ENCODE results near the gene FAM193B. TPM values are rescaled to one million over a fixed set of nuclear protein-coding genes. Genes with fewer than 3 reads are reported as not detected.

FAM193B gene
- polyA plus RNA-seq, 2 of the 4 experiments (the other 2 are of a cell fraction), result 19.4 to 28.9 TPM

GRCh38 chr5:177554474-177555111 lies at the start of gene FAM193B (continued):
- TF ChIP-seq RNF2 (IDR thresholded peaks at IDR 0.05; ENCODE audit: borderline replicate concordance, low read depth) (no peak), HMGXB4 (CRISPR knock-in tag; IDR thresholded peaks at IDR 0.05; ENCODE audit: borderline replicate concordance) (no peak), NPAS2 (CRISPR knock-in tag; IDR thresholded peaks at IDR 0.05; ENCODE audit: borderline replicate concordance) (no peak), ESRRA (IDR thresholded peaks at IDR 0.05; ENCODE audit: borderline replicate concordance, low read length) (no peak), CHD2 (IDR thresholded peaks at IDR 0.05; ENCODE audit: low read length, partially characterized antibody) (peak; percentile 11), FOSL2 (IDR thresholded peaks at IDR 0.05) (no peak), FOSL2 (CRISPR knock-in tag; IDR thresholded peaks at IDR 0.05) (no peak), ZFP36 (IDR thresholded peaks at IDR 0.05; ENCODE audit: borderline replicate concordance, partially characterized antibody) (no peak), ZNF302 (CRISPR knock-in tag; IDR thresholded peaks at IDR 0.05) (no peak), BCL3 (IDR thresholded peaks at IDR 0.05) (peak; percentile 45; the same call in 2 of the 3 replicates), FOSB (CRISPR knock-in tag; IDR thresholded peaks at IDR 0.05) (no peak), RFX5 (IDR thresholded peaks at IDR 0.05) (no peak), RARB (CRISPR knock-in tag; IDR thresholded peaks at IDR 0.05) (no peak), FOXS1 (CRISPR knock-in tag; IDR thresholded peaks at IDR 0.05) (no peak), ATOH8 (CRISPR knock-in tag; IDR thresholded peaks at IDR 0.05; ENCODE audit: low read depth) (no peak), CEBPB (IDR thresholded peaks at IDR 0.05) (no peak), NFE2L2 (conservative IDR thresholded peaks at IDR 0.05; ENCODE audit: low read length) (no peak), KDM1A (IDR thresholded peaks at IDR 0.05; ENCODE audit: low read depth) (peak; percentile 95), EHMT2 (IDR thresholded peaks at IDR 0.05; ENCODE audit: low read depth) (no peak)
- TF ChIP-seq, protein P1, sequence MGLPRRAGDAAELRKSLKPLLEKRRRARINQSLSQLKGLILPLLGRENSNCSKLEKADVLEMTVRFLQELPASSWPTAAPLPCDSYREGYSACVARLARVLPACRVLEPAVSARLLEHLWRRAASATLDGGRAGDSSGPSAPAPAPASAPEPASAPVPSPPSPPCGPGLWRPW (IDR thresholded peaks at IDR 0.05), result no peak
- TF ChIP-seq, protein P2, sequence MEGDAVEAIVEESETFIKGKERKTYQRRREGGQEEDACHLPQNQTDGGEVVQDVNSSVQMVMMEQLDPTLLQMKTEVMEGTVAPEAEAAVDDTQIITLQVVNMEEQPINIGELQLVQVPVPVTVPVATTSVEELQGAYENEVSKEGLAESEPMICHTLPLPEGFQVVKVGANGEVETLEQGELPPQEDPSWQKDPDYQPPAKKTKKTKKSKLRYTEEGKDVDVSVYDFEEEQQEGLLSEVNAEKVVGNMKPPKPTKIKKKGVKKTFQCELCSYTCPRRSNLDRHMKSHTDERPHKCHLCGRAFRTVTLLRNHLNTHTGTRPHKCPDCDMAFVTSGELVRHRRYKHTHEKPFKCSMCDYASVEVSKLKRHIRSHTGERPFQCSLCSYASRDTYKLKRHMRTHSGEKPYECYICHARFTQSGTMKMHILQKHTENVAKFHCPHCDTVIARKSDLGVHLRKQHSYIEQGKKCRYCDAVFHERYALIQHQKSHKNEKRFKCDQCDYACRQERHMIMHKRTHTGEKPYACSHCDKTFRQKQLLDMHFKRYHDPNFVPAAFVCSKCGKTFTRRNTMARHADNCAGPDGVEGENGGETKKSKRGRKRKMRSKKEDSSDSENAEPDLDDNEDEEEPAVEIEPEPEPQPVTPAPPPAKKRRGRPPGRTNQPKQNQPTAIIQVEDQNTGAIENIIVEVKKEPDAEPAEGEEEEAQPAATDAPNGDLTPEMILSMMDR (IDR thresholded peaks at IDR 0.05), result 0 out of 3 replicates have a peak, but pooled peaks have one; percentile 8

DNA sequence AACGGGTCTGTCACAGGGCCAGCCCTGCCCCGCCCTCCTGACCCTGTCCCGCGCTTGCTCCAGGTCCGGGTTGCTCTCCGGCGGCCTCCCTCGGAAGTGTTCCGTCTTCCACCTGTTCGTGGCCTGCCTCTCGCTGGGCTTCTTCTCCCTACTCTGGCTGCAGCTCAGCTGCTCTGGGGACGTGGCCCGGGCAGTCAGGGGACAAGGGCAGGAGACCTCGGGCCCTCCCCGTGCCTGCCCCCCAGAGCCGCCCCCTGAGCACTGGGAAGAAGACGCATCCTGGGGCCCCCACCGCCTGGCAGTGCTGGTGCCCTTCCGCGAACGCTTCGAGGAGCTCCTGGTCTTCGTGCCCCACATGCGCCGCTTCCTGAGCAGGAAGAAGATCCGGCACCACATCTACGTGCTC lies 49.8 kb upstream of the FAM193B start:
- WGBS (ENCODE audit: missing lambda C conversion rate), result 93% methylated on average over 21 of the region's 27 CpGs
- Histone ChIP-seq H3K9me3 (no peaks in the 10 kb centered on the region), H3K4me1 (peaks cover 18% of the 10 kb centered on the region; the same call in 2 of the 3 replicates), H3K4me3 (no peak overlapping the region), H3K4me2 (no peak overlapping the region), H3K27ac (no peak overlapping the region)
- TF ChIP-seq RNF2 (IDR thresholded peaks at IDR 0.05; ENCODE audit: borderline replicate concordance, low read depth) (no peak), ZNF302 (CRISPR knock-in tag; IDR thresholded peaks at IDR 0.05) (no peak), HDAC2 (IDR thresholded peaks at IDR 0.05) (no peak), REST (IDR thresholded peaks at IDR 0.05) (no peak), NFE2L2 (conservative IDR thresholded peaks at IDR 0.05; ENCODE audit: low read length) (no peak), ESRRA (IDR thresholded peaks at IDR 0.05; ENCODE audit: borderline replicate concordance, low read length) (no peak), MAFK (IDR thresholded peaks at IDR 0.05; ENCODE audit: partially characterized antibody) (no peak), RCOR1 (IDR thresholded peaks at IDR 0.05; ENCODE audit: low read depth, low read length) (no peak), RFX5 (IDR thresholded peaks at IDR 0.05) (no peak), POLR2A (IDR thresholded peaks at IDR 0.05; ENCODE audit: low read length) (no peak), POLR2AphosphoS2 (conservative IDR thresholded peaks at IDR 0.05; ENCODE audit: low read length) (no peak), RAD21 (conservative IDR thresholded peaks at IDR 0.05 in 1 of 2, IDR thresholded peaks at IDR 0.05 in 1 of 2) (no peak)
- POLR2A ChIA-PET, result no interaction called here
- ATAC-seq (no peak), FAIRE-seq (no peak), DNase-seq (ENCODE audit: low read depth in 1 of 2, low spot score in 1 of 2) (no peak)
- CTCF ChIA-PET, result interaction anchor here (1.7 kb wide), 1 partner anchor 148 kb away, joined by 4 read pairs; no protein-coding TSS in a partner anchor

All from A549 (cell line).